A549 (cell line): ENCODE data around the gene FMC1. TPM values are rescaled to one million over a fixed set of nuclear protein-coding genes. Genes with fewer than 3 reads are reported as not detected.

ENCODE experiments used
- ATAC-seq, 2 experiments: fragments of 200-7000 bp in 1 of 2; fragments of >200 bp in 1 of 2; cut with Nextera tagmentation in 1 of 2; cut with Tn5 transposase in 1 of 2; 3 replicates each; pipeline versions ENCODE4 v1.8.0 to v1.9.1; 2018 to 2020; ENCODE audit warnings: mild to moderate bottlenecking in 1 of 2, moderate library complexity in 1 of 2
- CTCF ChIA-PET: fragments of 300-600 bp; sonication (Branson Sonifier 250); formaldehyde crosslinking; extraction: SDS; loops from one replicate; lab custom pipeline; 2021; ENCODE audit warnings: antibody characterized with exemption, inconsistent platforms; lab: Yijun Ruan, JAX
- POLR2A ChIA-PET: fragments of 350-600 bp; formaldehyde crosslinking; extraction: SDS; loops from one replicate; lab custom pipeline; 2021; ENCODE audit warnings: antibody characterized with exemption, inconsistent platforms; lab: Yijun Ruan, JAX
- DNase-seq, 2 experiments: peaks; one replicate each; pipeline versions ENCODE4 v3.0.0 to v3.0.0-alpha.2; 2011 to 2016; ENCODE audit warnings: low read depth in 1 of 2, low spot score in 1 of 2
- FAIRE-seq: peaks from 2 replicates; lab custom pipeline; 2011; peaks lifted over from hg19 to GRCh38; lab: Jason Lieb, UNC
- H3K27ac ChIP-seq, 2 experiments: fragments of >200 bp; sonication (Bioruptor Twin); formaldehyde crosslinking; 3 replicates each; pipeline ENCODE4 v1.5.1; 2016 to 2017
- H3K4me1 ChIP-seq: fragments of >200 bp; sonication (Bioruptor Twin); formaldehyde crosslinking; 3 replicates; pipeline ENCODE4 v1.6.1; 2016
- H3K4me2 ChIP-seq: fragments of >200 bp; sonication (Bioruptor Twin); formaldehyde crosslinking; 3 replicates; pipeline ENCODE4 v1.6.1; 2016
- H3K4me3 ChIP-seq: fragments of >200 bp; sonication (Bioruptor Twin); formaldehyde crosslinking; 3 replicates; pipeline ENCODE4 v1.5.1; 2016
- H3K9me3 ChIP-seq: fragments of >200 bp; sonication (Bioruptor Twin); formaldehyde crosslinking; 3 replicates; pipeline ENCODE4 v1.6.1; 2016
- CBX2 ChIP-seq: fragments of 200-600 bp; sonication (generic); IDR thresholded peaks from 2 replicates; pipeline ENCODE4 v1.6.1; 2016; ENCODE audit warnings: low read depth, mild to moderate bottlenecking, borderline replicate concordance
- EHF ChIP-seq: fragments of 250-450 bp; sonication (Bioruptor Pico); IDR thresholded peaks from 2 replicates; pipeline ENCODE4 v1.5.0; 2020; ENCODE audit warnings: mild to moderate bottlenecking
- EHMT2 ChIP-seq: fragments of 200-600 bp; sonication (generic); IDR thresholded peaks from 2 replicates; pipeline ENCODE4 v1.6.1; 2016; ENCODE audit warnings: antibody characterized with exemption, low read depth, mild to moderate bottlenecking, moderate library complexity
- EP300 ChIP-seq, 2 experiments: fragments of >200 bp; sonication (Bioruptor Twin); formaldehyde crosslinking; IDR thresholded peaks; 2 replicates in 1 of 2; 3 replicates in 1 of 2; pipeline ENCODE4 v1.6.1; 2016 to 2017
- ESRRA ChIP-seq: fragments of 150-350 bp; IDR thresholded peaks from 2 replicates; pipeline ENCODE4 v1.6.1; 2014; ENCODE audit warnings: mild to moderate bottlenecking, low read length, borderline replicate concordance
- FOSB ChIP-seq: fragments of 250-450 bp; sonication (Bioruptor Pico); IDR thresholded peaks from 2 replicates; pipeline ENCODE4 v1.5.0; 2020; ENCODE audit warnings: mild to moderate bottlenecking, moderate library complexity
- FOSL2 ChIP-seq, 2 experiments: fragments of 450-650 bp in 1 of 2; fragments of >200 bp in 1 of 2; sonication (Bioruptor Twin) in 1 of 2; formaldehyde crosslinking; IDR thresholded peaks; 2 replicates each; pipeline versions ENCODE4 v1.5.0 to v1.6.1; 2016 to 2020; ENCODE audit warnings: mild to moderate bottlenecking in 1 of 2, moderate library complexity in 1 of 2
- HOXA7 ChIP-seq: fragments of 250-450 bp; sonication (Bioruptor Pico); IDR thresholded peaks from 2 replicates; pipeline ENCODE4 v1.5.0; 2020; ENCODE audit warnings: mild to moderate bottlenecking, moderate library complexity
- JUN ChIP-seq, 2 experiments: fragments of >200 bp; sonication (Bioruptor Twin); formaldehyde crosslinking; IDR thresholded peaks; 2 replicates in 1 of 2; 3 replicates in 1 of 2; pipeline ENCODE4 v1.6.1; 2016 to 2017
- KDM1A ChIP-seq: fragments of 200-600 bp; sonication (generic); IDR thresholded peaks from 2 replicates; pipeline ENCODE4 v1.6.1; 2016; ENCODE audit warnings: low read depth, mild to moderate bottlenecking
- KDM5A ChIP-seq: fragments of 200-600 bp; sonication (generic); IDR thresholded peaks from 2 replicates; pipeline ENCODE4 v1.6.1; 2016; ENCODE audit warnings: antibody characterized with exemption, mild to moderate bottlenecking
- MAZ ChIP-seq: fragments of 150-350 bp; IDR thresholded peaks from 2 replicates; pipeline ENCODE4 v1.6.1; 2014; ENCODE audit warnings: antibody characterized with exemption, low read depth, low read length, borderline replicate concordance
- MYC ChIP-seq: IDR thresholded peaks from 2 replicates; pipeline ENCODE4 v1.6.1; 2012; ENCODE audit warnings: mild to moderate bottlenecking, inconsistent platforms, low read length, improper control_type of control experiment, borderline replicate concordance
- NFE2L2 ChIP-seq: fragments of 150-350 bp; conservative IDR thresholded peaks from 2 replicates; pipeline ENCODE4 v1.6.1; 2014; ENCODE audit warnings: low read length
- NR3C1 ChIP-seq: fragments of >200 bp; sonication (Bioruptor Twin); formaldehyde crosslinking; IDR thresholded peaks from 3 replicates; pipeline ENCODE4 v1.6.1; 2017
- PHF8 ChIP-seq: fragments of 200-600 bp; sonication (generic); IDR thresholded peaks from 2 replicates; pipeline ENCODE4 v1.6.1; 2016; ENCODE audit warnings: low read depth, mild to moderate bottlenecking, antibody characterized with exemption, moderate library complexity, borderline replicate concordance
- POLR2A ChIP-seq: IDR thresholded peaks from 2 replicates; pipeline ENCODE4 v1.6.1; 2012; ENCODE audit warnings: mild to moderate bottlenecking, low read length
- RFX5 ChIP-seq: fragments of 450-650 bp; IDR thresholded peaks from 2 replicates; pipeline ENCODE4 v1.7.1; 2014; ENCODE audit warnings: antibody characterized with exemption, mild to moderate bottlenecking, moderate library complexity
- RNF2 ChIP-seq: fragments of 200-600 bp; sonication (generic); IDR thresholded peaks from 2 replicates; pipeline ENCODE4 v1.6.1; 2016; ENCODE audit warnings: low read depth, mild to moderate bottlenecking, antibody characterized with exemption, moderate library complexity, borderline replicate concordance
- SMC3 ChIP-seq: fragments of >200 bp; sonication (Bioruptor Twin); formaldehyde crosslinking; IDR thresholded peaks from 3 replicates; pipeline ENCODE4 v1.6.1; 2018; ENCODE audit warnings: inconsistent platforms
- SREBF2 ChIP-seq: fragments of 450-650 bp; IDR thresholded peaks from 2 replicates; pipeline ENCODE4 v1.6.1; 2014; ENCODE audit warnings: mild to moderate bottlenecking, moderate library complexity
- USF2 ChIP-seq: fragments of 450-650 bp; IDR thresholded peaks from 2 replicates; pipeline ENCODE4 v1.6.1; 2014; ENCODE audit warnings: antibody characterized with exemption
- ZC3H11A ChIP-seq: fragments of 450-650 bp; IDR thresholded peaks from 2 replicates; pipeline ENCODE4 v1.6.1; 2014; ENCODE audit warnings: antibody characterized with exemption, mild to moderate bottlenecking
- WGBS: methylation state at CpG from one replicate; pipeline ENCODE4 v1.1.6; 2017; ENCODE audit errors: missing lambda C conversion rate; 5-methylcytosine and 5-hydroxymethylcytosine counted together
- polyA plus RNA-seq, 4 experiments: library from polyadenylated mRNA; depleted of rRNA in 3 of 4; stranded (reverse); fragments of >200 nt; fragmentation: RNase III in 1 of 4; extraction: RNeasy Plus Mini Kit Qiagen cat#74134 plus additional on column Dnase treatment in 1 of 4; gene quantifications; 2 replicates in 3 of 4; 3 replicates in 1 of 4; pipeline ENCODE4 v1.2.3, GENCODE V29; 2011 to 2017
- TF ChIP-seq, protein P1 (sequence below): fragments of >200 bp; sonication (Bioruptor Twin); formaldehyde crosslinking; IDR thresholded peaks from 3 replicates; pipeline ENCODE4 v1.6.1; 2016
- TF ChIP-seq, protein P2 (sequence below): fragments of 200-600 bp; sonication (generic); IDR thresholded peaks from 2 replicates; pipeline ENCODE4 v1.6.1; 2016; ENCODE audit warnings: antibody characterized with exemption, mild to moderate bottlenecking, moderate library complexity
- TF ChIP-seq, protein P3 (sequence below): fragments of >200 bp; sonication (Bioruptor Twin); formaldehyde crosslinking; IDR thresholded peaks from 3 replicates; pipeline ENCODE4 v1.5.1; 2016

FMC1 gene
- polyA plus RNA-seq, 2 of the 4 experiments (the other 2 are of a cell fraction): 20.5 to 21.1 TPM

- POLR2A ChIA-PET: interaction anchor here (0.8 to 1.2 kb wide), 2 partner anchors 11 to 27 kb away, joined by 6 to 12 read pairs; partner anchors contain the start of gene LUC7L2
- peak in 1 of 2 experiments; percentile 54; a peak in 3 of 6 replicates for ATAC-seq
- CTCF ChIA-PET: interaction anchor here (1.9 kb wide), 1 partner anchor 10 kb away, joined by 7 read pairs; the partner anchor contains the start of gene LUC7L2
- no peak for FAIRE-seq
- WGBS: 75% methylated on average over 5 of the region's 5 CpGs
- no peak for DNase-seq
- Histone ChIP-seq H3K27ac (no peak overlapping the region), H3K9me3 (no peaks in the 10 kb centered on the region), H3K4me1 (peaks cover 24% of the 10 kb centered on the region), H3K4me3 (no peak overlapping the region), H3K4me2 (no peak overlapping the region)
- no peak for TF ChIP-seq ZC3H11A
- no peak for TF ChIP-seq MYC
- TF ChIP-seq RNF2: no peak
- no peak for TF ChIP-seq EHMT2
- TF ChIP-seq SREBF2: no peak
- TF ChIP-seq, protein P1, sequence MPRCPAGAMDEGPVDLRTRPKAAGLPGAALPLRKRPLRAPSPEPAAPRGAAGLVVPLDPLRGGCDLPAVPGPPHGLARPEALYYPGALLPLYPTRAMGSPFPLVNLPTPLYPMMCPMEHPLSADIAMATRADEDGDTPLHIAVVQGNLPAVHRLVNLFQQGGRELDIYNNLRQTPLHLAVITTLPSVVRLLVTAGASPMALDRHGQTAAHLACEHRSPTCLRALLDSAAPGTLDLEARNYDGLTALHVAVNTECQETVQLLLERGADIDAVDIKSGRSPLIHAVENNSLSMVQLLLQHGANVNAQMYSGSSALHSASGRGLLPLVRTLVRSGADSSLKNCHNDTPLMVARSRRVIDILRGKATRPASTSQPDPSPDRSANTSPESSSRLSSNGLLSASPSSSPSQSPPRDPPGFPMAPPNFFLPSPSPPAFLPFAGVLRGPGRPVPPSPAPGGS: no peak
These were observed 29.3 kb downstream of the FMC1 start for GRCh38 chr7:139370301-139370942.

GRCh38 chr7:139370943-139371313, 29.8 kb downstream of the FMC1 start:
- H3K4me2 ChIP-seq: no peak overlapping the region
- no peak for DNase-seq
- no peak overlapping the region for H3K27ac ChIP-seq
- peaks cover 19% of the 10 kb centered on the region for H3K4me1 ChIP-seq
- no peaks in the 10 kb centered on the region for H3K9me3 ChIP-seq
- ATAC-seq: peak in 1 of 2 experiments; percentile 49; a peak in 3 of 6 replicates
- FAIRE-seq: no peak
- H3K4me3 ChIP-seq: no peak overlapping the region
- CTCF ChIA-PET: interaction anchor here (1.9 kb wide), 1 partner anchor 11 kb away, joined by 7 read pairs; the partner anchor contains the start of gene LUC7L2
- TF ChIP-seq MAZ: no peak
- no peak for TF ChIP-seq EHF (CRISPR knock-in tag)
- TF ChIP-seq EP300 (IDR thresholded peaks at IDR 0.05): no peak
- no peak for TF ChIP-seq RFX5
- TF ChIP-seq SREBF2: no peak
- TF ChIP-seq, protein P2, sequence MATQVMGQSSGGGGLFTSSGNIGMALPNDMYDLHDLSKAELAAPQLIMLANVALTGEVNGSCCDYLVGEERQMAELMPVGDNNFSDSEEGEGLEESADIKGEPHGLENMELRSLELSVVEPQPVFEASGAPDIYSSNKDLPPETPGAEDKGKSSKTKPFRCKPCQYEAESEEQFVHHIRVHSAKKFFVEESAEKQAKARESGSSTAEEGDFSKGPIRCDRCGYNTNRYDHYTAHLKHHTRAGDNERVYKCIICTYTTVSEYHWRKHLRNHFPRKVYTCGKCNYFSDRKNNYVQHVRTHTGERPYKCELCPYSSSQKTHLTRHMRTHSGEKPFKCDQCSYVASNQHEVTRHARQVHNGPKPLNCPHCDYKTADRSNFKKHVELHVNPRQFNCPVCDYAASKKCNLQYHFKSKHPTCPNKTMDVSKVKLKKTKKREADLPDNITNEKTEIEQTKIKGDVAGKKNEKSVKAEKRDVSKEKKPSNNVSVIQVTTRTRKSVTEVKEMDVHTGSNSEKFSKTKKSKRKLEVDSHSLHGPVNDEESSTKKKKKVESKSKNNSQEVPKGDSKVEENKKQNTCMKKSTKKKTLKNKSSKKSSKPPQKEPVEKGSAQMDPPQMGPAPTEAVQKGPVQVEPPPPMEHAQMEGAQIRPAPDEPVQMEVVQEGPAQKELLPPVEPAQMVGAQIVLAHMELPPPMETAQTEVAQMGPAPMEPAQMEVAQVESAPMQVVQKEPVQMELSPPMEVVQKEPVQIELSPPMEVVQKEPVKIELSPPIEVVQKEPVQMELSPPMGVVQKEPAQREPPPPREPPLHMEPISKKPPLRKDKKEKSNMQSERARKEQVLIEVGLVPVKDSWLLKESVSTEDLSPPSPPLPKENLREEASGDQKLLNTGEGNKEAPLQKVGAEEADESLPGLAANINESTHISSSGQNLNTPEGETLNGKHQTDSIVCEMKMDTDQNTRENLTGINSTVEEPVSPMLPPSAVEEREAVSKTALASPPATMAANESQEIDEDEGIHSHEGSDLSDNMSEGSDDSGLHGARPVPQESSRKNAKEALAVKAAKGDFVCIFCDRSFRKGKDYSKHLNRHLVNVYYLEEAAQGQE: no peak
- no peak for TF ChIP-seq POLR2A
- no peak for TF ChIP-seq NFE2L2
- TF ChIP-seq FOSL2 (IDR thresholded peaks at IDR 0.05): no peak
- TF ChIP-seq FOSL2 (CRISPR knock-in tag; IDR thresholded peaks at IDR 0.05): no peak
- no peak for TF ChIP-seq SMC3
- TF ChIP-seq NR3C1: no peak
- no peak for TF ChIP-seq CBX2
- TF ChIP-seq HOXA7 (CRISPR knock-in tag): no peak
- no peak for TF ChIP-seq JUN (IDR thresholded peaks at IDR 0.05)
- TF ChIP-seq, all 56 proteins: peak for 0
- POLR2A ChIA-PET: interaction anchor here (0.8 to 1.2 kb wide), 2 partner anchors 11 to 27 kb away, joined by 6 to 12 read pairs; partner anchors contain the start of gene LUC7L2
- 82% methylated on average over 1 of the region's 1 CpG for WGBS

DNA sequence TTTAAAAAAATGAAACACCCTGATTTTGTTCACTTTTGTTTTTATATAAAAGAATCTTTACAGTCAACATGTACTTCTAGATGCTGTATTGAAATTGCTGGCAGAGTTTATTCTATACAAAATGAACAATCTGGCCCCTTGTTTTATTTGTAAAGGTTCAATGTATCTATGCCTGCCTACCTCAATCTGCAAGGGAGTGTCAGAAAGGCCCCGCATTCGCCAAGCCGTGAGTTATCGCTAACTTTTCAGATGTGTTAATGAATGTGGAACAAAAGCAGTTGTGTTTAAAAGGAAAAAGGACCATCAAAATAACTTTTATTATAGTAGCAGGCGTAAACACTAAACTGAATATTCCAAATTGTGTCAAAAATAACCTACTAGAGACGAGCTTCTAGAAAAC, 33.1 kb downstream of the FMC1 start:
- POLR2A ChIA-PET: no interaction called here
- Histone ChIP-seq H3K9me3 (no peaks in the 10 kb centered on the region), H3K4me1 (peaks cover 16% of the 10 kb centered on the region), H3K4me3 (no peak overlapping the region), H3K27ac (no peak overlapping the region), H3K4me2 (no peak overlapping the region)
- ATAC-seq: no peak
- WGBS: 96% methylated on average over 6 of the region's 6 CpGs
- no peak for DNase-seq
- CTCF ChIA-PET: no interaction called here
- no peak for FAIRE-seq
- no peak for TF ChIP-seq ESRRA
- no peak for TF ChIP-seq FOSB (CRISPR knock-in tag)
- TF ChIP-seq FOSL2 (IDR thresholded peaks at IDR 0.05): no peak
- TF ChIP-seq FOSL2 (CRISPR knock-in tag; IDR thresholded peaks at IDR 0.05): no peak
- no peak for TF ChIP-seq JUN (IDR thresholded peaks at IDR 0.05)
- TF ChIP-seq KDM1A: no peak
- TF ChIP-seq SREBF2: no peak
- no peak for TF ChIP-seq RNF2
- no peak for TF ChIP-seq EP300 (IDR thresholded peaks at IDR 0.05)
- TF ChIP-seq NFE2L2: no peak
- no peak for TF ChIP-seq POLR2A
- no peak for TF ChIP-seq RFX5
- TF ChIP-seq USF2: no peak
- no peak for TF ChIP-seq PHF8
- TF ChIP-seq, protein P3, sequence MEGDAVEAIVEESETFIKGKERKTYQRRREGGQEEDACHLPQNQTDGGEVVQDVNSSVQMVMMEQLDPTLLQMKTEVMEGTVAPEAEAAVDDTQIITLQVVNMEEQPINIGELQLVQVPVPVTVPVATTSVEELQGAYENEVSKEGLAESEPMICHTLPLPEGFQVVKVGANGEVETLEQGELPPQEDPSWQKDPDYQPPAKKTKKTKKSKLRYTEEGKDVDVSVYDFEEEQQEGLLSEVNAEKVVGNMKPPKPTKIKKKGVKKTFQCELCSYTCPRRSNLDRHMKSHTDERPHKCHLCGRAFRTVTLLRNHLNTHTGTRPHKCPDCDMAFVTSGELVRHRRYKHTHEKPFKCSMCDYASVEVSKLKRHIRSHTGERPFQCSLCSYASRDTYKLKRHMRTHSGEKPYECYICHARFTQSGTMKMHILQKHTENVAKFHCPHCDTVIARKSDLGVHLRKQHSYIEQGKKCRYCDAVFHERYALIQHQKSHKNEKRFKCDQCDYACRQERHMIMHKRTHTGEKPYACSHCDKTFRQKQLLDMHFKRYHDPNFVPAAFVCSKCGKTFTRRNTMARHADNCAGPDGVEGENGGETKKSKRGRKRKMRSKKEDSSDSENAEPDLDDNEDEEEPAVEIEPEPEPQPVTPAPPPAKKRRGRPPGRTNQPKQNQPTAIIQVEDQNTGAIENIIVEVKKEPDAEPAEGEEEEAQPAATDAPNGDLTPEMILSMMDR: no peak
- no peak for TF ChIP-seq CBX2
- no peak for TF ChIP-seq KDM5A
